Amniotic stem cell (primary cell): ENCODE data around the gene CIAO1.
"Not testable (repeated sequence)": the region's sequence is repeated elsewhere in the genome, so short reads cannot be mapped to it uniquely, and the experiment has no call there.

ENCODE experiments used
- DNase-seq: peaks from one replicate; lab custom pipeline; 2025; lab: John Stamatoyannopoulos, UW

Gene CIAO1

DNA sequence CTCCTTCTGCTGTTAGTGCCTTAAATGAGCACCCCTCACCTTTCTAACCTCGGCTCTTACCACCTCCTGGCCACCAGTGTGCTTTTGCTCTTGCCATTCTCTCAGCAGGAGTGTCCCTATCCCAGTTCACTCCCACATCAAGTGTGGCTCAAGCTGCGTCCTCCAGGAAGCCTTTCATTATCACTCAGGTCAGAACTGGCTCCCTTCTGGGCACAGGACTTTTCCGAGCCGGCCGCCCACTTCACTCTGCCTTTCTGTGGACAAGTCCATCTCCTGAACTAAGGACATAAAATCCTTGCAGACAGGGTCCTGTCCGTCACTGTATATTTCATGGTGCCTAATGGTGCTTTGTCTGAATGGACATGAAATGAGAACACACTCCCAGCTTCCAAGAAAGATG lies 15.8 kb upstream of the CIAO1 start:
- DNase-seq: no peak

DNA sequence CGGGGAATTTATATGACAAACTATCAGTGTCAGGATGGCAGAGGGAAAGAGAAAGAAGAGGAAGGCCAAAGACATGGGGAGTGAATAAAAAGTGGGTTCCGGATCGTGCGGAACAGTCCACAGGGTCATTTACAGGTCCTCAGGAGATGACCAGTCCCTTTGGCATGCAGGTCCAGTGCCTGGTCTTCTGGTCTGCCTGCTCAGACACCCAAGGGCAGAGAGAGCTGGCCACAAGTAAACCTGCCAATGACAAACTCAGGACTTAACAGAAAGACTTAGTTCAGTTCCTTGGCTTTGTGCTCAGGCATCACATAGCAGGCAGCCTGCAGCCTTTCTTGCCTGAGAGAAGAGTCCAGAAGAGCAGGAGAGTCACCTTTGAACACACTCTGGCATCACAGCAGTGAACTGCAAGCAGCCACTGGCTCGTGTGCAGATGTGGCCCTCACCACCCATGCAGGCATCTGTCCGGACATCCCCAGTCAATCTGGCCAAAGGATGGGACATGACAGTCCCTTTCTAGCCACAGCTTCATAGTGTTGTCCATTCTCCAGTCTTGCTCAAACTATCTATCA lies 14.2 kb upstream of the CIAO1 start:
- DNase-seq: peak; percentile 74

GRCh38 chr2:96252526-96252925 lies 13.5 kb upstream of the CIAO1 start:
- DNase-seq: no peak

- no peak for DNase-seq
These were observed 13.0 kb upstream of the CIAO1 start for GRCh38 chr2:96253006-96253405.

DNA sequence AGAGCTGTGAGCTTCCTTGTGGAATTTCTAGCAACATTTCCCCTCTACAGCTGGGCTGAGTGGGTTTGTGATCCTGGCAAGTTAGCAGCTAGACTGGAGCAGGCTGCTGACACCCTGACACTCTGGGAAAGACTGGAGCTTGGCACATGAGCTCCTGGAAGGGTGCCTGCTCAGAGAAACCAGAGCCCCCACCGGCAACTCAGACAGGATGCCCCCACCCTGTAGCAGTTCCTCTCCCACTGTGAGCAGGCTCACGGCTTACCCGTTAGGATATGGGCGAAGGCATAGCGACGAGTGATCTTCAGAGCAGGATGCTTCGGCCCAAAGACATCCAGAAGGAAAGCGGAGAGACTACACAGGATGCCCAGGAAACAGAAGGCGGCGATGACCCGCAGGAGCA lies 11.5 kb upstream of the CIAO1 start:
- no peak for DNase-seq

DNA sequence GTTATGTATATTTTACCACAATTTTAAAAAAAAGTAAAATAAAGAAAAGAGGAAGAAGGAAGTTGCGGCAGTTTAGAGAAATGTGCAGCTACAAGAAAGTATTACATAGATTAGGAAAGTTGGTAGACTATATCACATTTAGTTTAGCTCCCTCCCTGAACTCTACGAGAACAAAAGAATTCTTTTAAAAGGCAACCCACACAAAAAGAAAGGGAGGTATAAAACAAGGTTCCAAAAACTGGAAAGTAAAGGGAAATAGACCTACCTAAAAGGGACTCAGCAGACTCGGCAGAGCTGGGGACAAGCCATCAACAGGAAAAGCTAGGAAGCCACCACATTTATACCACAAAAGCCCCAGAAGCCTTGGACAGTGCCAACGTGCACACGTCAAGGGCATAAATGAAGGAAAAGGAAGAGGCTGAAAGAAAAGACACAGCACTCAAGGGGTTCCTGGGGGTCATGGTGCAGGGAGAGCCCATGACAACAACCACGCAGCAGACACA lies 9.4 kb upstream of the CIAO1 start:
- no peak for DNase-seq

DNA sequence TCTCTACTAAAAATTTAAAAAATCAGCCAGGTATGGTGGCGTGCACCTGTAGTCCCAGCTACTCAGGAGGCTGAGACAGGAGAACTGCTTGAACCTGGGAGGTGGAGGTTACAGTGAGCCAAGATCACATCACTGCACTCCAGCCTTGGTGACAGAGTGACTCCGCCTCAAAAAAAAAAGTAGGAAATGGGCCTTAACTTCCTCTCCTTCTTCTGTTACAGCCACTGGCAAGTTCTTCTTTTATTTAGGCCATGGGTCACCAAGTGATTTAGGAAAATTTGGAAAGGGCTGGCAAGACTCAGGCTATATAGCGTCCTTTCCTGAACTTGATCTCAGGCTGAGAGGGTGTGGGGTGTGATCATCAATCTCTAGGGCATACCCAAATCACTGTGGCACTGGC lies 8.3 kb upstream of the CIAO1 start:
- DNase-seq: not testable (repeated sequence)

DNA sequence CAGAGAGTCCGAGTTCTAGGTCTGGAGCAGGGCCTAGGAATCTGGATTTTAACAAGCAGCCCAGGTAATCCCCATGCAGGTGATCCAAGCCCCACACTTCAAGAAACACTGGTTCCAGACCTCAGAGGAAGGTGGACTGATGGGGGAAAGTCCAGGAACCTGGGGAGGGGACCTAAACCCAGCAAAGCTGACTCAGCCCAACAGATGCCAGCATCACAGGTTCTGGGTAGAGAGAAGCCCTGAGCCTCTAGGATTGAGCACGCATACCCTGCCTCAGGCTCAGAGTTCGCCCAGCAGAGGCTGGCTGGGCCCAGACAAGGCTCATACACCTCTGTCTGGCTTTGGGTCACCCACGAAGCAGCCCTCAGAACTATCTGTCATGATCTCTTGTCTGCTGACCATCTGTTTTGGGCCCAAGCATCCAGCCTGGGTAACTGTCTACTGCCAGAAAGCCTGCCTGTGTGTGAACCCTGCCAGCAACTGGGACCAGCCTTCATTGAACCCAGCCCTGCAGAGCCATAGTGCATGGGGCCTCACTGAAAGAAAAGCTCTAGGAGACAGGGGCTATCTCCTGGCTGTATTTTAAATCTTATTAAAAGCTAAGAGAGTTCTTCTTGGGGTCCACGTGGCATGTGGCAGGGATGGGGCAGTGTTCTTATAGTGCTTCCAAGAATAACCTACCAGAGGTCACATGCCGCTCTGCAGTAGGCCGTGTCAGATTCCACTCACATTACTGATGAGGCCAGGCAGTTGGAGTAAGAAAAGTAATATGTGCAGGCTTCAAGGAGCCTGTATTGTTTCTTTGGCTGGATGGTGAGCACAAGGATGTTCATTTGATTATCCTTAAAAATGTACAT lies 7.6 kb upstream of the CIAO1 start:
- no peak for DNase-seq

GRCh38 chr2:96259497-96259921 lies 6.5 kb upstream of the CIAO1 start:
- DNase-seq: no peak

- peak; percentile 56 for DNase-seq
These were observed 5.4 kb upstream of the CIAO1 start for GRCh38 chr2:96260387-96261260.

DNA sequence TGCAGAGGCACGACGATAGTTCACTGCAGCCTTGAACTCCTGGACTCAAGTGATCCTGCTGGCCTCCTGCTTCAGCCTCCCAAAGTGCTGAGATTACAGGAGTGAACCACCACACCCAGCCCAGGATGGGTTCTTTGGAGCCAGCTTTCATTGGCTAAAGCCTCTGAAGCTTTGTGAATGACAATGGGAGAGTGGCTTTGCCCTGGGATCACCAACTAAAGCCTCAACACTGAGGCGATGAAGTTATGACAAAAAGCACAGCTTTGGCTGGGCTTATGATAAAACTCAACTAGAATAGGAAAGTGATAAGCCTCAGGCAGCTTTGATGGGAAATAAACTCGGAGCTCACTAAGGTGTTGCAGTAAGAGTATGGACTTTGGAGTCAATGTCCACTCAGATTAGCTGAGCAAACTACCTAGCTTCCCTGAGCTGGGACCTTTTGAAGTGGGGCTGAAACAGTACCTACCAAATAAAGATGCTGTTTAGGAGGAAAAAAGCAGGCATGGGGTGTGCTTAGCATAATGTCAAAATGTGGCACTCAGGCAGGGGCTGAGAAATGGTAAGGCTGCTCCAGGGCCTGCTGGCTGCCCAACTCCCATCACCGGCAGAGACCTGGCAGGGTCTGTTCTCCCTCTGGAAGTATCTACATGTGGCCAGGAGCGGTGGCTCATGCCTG lies 4.6 kb upstream of the CIAO1 start:
- DNase-seq: no peak

GRCh38 chr2:96262306-96262705 lies 3.7 kb upstream of the CIAO1 start:
- no peak for DNase-seq

DNA sequence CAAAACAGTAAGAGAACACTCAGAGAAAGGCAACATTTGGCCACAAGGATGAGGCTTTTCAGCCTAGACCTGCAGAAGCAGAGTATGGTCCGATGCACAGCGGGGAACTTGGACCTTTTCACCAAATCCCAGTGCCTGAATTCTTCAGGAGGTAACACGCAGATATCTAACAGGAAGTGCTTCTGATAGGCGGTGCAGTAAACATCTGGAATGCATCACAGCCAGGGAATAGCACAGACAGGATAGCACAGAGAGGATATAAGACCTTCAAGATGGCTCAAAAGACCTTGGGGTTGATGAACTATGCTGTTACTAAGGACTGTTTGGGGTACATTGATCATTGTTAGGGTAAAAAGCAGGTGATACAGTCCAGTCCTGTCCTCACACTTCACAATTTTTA lies 1.9 kb upstream of the CIAO1 start:
- DNase-seq: no peak

DNA sequence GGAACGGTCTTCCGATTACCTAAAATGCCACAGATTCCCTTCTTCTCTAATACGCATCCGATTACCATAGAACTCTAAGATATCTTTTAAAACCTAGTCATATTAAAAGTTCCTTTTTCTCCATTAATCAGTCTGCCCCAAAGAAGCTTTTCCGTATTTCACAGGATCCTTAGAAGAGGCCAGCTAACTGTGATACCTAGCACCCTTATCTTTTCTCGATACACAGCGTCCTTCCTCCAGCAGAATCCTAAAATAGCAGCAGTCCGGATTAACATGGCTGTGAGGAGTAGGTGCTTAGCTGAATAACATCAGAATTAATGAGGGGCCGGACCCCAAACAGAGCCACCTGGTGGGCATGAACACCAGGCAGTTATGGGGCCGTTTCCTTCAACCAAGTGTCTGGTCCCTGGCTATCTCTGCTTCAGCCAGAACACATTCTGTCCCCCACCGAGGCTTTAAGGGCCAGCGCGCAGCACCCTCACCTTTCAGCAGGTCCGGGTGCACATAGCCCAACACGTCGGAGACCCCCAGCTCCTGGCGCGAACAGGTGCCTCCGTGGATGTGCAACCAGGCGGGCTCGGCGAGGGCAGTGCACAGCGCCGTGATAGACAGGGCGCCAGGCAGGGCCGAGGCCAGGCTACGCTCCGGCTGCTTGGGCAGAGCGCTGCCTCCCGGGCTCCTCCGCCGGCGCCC lies 1.2 kb upstream of the CIAO1 start:
- DNase-seq: no peak

DNA sequence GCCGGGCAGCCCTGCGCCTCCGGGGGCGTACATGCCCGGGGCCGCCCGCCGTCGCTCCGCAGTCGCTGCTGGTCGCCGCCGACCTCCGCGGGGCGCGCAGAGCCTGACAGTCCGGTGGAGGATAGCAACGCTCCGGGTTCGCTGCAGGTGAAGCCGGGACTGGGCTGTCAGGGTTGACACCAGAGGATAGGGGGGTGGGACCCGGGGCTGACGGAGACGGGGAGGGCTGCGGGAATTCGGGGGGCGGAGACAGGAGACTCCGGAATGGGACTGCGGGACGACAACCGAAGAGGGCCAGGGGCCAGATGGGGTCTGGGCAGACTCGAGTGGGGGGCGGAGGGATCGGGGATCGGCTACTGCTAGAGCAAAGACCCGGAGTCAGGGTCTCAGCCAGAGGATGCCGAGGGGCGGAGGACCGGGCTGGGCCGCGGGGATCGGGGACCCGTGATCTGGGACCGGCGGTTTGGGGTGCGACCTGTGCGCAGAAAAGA lies 631 bp upstream of the CIAO1 start:
- no peak for DNase-seq

GRCh38 chr2:96267159-96267971 lies 1.3 kb downstream of the CIAO1 start:
- no peak for DNase-seq

DNA sequence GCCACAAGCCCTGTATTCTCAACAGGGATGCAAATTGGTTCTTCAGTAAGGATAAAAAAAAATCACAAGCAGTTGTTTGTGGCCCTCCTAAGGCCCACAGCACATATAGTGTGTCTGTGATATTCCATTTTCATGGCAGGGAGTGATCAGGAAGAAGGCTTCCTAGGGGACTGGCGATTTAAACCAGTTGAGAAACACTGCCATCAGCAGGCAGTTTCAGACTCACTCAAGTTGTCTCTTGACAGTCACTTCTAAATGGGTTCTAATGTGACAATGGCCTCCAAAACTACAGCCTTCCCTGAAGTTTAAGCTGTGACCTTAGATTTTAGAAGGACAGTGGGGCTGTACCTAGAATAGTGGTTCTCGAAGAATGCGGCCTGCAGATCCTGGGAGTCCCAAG lies 6.0 kb downstream of the CIAO1 start:
- no peak for DNase-seq

- DNase-seq: no peak
These were observed 7.7 kb downstream of the CIAO1 start for GRCh38 chr2:96273763-96274162.

- DNase-seq: no peak
These were observed 8.5 kb downstream of the CIAO1 start for GRCh38 chr2:96274355-96275056.
